NB4 (cell line): Measurements from ENCODE around the gene CXADR.

ENCODE experiments used
- DNase-seq: peaks from one replicate; pipeline ENCODE4 v3.0.0; 2010; ENCODE audit warnings: low read depth
- H3K4me3 ChIP-seq: one replicate; pipeline ENCODE4 v1.5.1; 2011; ENCODE audit warnings: mild to moderate bottlenecking, low read depth, low read length, moderate library complexity
- CTCF ChIP-seq: IDR thresholded peaks from one replicate; pipeline ENCODE4 v1.5.1; 2012; ENCODE audit warnings: low read depth, low read length
- MYC ChIP-seq: IDR thresholded peaks from 2 replicates; pipeline ENCODE4 v1.6.1; 2011; ENCODE audit warnings: low read depth, low read length
- POLR2A ChIP-seq: IDR thresholded peaks from 2 replicates; pipeline ENCODE4 v1.6.1; 2011; ENCODE audit warnings: mild to moderate bottlenecking; ENCODE audit not compliant: insufficient read length; ENCODE audit errors: extremely low read depth
- TF ChIP-seq, protein P1 (sequence below): IDR thresholded peaks from 2 replicates; pipeline ENCODE4 v1.6.1; 2011; ENCODE audit warnings: low read depth, low read length

Gene CXADR

DNA sequence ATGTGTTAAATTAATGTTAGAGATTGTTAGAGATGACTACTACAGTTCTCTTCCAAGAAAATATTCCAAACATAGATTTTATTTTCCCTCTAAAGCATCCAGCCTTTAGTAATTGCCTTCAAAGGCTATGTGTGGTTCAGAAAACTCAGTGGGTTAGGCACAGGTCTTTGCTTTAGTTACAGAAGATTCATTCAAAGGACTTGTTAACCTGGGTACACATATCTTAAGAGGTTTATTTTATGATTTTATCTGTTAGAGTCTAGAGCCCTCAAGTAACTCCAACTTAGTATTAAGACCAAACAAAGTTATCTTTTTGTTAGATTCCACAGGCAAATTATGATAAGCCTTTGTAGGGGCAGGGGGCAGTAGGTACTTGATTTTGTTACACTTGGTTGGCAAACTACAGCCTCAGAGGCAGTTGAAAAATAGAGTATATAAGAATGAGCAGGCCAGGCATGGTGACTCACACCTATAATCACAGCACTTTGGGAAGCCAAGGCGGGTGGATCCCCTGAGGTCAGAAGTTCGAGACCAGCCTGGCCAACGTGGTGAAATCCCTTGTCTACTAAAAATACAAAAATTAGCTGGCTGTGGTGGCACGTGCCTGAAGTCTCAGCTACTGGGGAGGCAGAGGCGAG, 37.9 kb downstream of the CXADR start:
- no peak overlapping the region for H3K4me3 ChIP-seq
- TF ChIP-seq CTCF = no peak
- TF ChIP-seq, protein P1, sequence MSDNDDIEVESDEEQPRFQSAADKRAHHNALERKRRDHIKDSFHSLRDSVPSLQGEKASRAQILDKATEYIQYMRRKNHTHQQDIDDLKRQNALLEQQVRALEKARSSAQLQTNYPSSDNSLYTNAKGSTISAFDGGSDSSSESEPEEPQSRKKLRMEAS = no peak
- no peak for TF ChIP-seq MYC
- no peak for TF ChIP-seq POLR2A
- no peak for DNase-seq

- H3K4me3 ChIP-seq = no peak overlapping the region
- no peak for DNase-seq
- TF ChIP-seq POLR2A = no peak
- TF ChIP-seq, protein P1 = no peak
- no peak for TF ChIP-seq CTCF
- no peak for TF ChIP-seq MYC
Observed at GRCh38 chr21:17552410-17552809, 39.6 kb downstream of the CXADR start.

DNA sequence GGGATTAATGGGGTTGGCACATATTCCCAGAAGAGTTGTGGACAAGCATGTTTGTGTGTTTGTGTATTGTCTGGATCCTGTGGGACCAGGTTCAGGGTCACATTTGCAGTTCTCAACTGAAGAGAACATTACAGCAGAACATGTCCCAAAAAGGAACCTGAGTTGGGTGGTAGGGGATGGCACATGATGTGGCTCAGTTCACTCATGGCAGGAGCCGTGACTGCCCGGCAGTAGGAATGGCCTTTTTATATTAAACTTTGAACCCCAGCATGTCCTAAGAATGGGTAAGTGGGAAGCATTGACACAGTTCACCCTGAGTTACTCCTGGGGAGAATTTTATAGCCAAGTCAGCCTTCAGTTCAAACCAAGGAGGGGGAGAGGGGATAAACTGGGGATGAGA, 41.3 kb downstream of the CXADR start:
- no peak for DNase-seq
- TF ChIP-seq POLR2A (no peak), CTCF (no peak), MYC (no peak)
- TF ChIP-seq, protein P1 = no peak
- no peak overlapping the region for H3K4me3 ChIP-seq

DNA sequence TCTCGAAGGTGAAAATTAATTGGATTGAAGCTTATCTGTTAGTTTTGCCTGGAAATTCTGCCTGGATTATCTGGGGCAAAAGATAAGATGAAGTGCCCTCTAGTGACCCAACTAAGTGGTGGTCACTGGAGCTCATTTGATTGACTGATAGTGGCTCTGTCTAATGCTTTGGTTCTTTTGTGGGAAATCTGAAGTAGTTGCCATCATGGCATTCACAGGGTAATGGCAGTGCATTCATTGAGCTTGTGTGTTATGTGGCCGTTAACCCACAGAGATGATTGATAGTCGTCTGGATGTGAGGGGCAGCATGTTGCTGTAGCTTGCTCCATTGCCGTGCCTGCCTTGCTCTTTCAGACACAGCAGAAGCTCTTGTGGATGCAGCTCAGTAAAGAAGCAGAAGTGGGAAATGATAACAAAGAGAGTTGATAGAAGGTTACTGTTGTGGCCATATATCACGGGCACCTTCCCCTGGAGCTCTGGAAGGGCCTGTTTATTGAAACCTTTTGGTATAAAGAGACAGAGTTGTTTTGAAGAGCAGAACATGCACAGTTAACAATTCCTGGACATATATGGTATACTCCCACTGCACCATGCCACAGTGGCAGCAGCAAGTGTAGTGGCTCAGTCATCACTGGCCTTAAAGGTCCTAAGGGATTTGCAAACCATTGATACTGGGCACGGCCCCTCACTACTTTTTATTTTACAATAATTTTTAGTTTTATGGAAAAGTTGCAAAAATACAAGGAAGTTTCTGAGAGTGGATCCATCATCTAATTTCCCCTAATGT, 42.0 kb downstream of the CXADR start:
- peak; percentile 2 for DNase-seq
- TF ChIP-seq POLR2A (no peak), MYC (no peak), CTCF (peak; percentile 2)
- TF ChIP-seq, protein P1 = no peak
- no peak overlapping the region for H3K4me3 ChIP-seq

DNA sequence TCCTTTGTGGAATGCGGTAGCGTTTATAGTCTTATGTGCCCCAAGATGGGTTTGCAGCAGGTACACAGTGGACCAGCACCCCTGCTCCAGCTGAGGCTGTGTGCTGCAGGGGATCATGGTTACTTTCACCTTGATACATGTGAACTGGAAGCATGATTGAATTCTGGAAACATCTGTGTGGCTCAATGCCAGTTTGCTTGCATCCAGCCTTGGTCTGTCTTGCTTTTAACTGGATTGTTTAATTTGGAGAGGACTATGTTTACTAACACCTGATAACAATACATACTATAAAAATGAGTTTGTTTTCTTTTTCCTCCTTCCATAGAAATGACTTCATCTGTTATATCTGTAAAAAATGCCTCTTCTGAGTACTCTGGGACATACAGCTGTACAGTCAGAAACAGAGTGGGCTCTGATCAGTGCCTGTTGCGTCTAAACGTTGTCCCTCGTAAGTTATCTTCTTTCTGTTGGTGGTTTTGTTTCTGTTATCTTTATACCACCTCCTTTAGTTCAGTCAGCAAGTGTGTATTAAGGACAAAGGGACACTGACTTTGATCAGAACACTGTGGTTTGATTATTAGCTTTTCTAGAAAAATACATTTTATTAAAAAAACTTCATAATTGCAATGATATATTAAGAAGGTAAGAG, 47.7 kb downstream of the CXADR start:
- TF ChIP-seq POLR2A (no peak), CTCF (no peak), MYC (no peak)
- TF ChIP-seq, protein P1 = no peak
- no peak for DNase-seq
- no peak overlapping the region for H3K4me3 ChIP-seq
